Stimulated activated CD4-positive, alpha-beta T cell treated with anti-CD3 and anti-CD28 coated beads, Interleukin-4, amount 100 ng/mL, for 1 hour (primary cell): ENCODE results near the gene PIP4K2A.
"Not testable (repeated sequence)": the region's sequence is repeated elsewhere in the genome, so short reads cannot be mapped to it uniquely, and the experiment has no call there.

ENCODE experiments used
- DNase-seq: peaks from one replicate; pipeline ENCODE4 v3.0.0-alpha.2; 2020

The PIP4K2A gene

GRCh38 chr10:22504766-22505165 is 209.6 kb downstream of the PIP4K2A start:
- no peak for DNase-seq

GRCh38 chr10:22503315-22504088 is 210.9 kb downstream of the PIP4K2A start:
- no peak for DNase-seq

GRCh38 chr10:22501863-22502262 is 212.5 kb downstream of the PIP4K2A start:
- no peak for DNase-seq

- DNase-seq: no peak
These were observed 213.0 kb downstream of the PIP4K2A start for GRCh38 chr10:22501413-22501812.

- no peak for DNase-seq
These were observed 213.6 kb downstream of the PIP4K2A start for GRCh38 chr10:22500656-22501340.

- DNase-seq: not testable (repeated sequence)
These were observed 214.4 kb downstream of the PIP4K2A start for GRCh38 chr10:22499973-22500372.

GRCh38 chr10:22495396-22495795 is 219.0 kb downstream of the PIP4K2A start:
- DNase-seq: no peak

- DNase-seq: no peak
These were observed 220.4 kb downstream of the PIP4K2A start for GRCh38 chr10:22494007-22494406.

- no peak for DNase-seq
These were observed 222.3 kb downstream of the PIP4K2A start for GRCh38 chr10:22491931-22492615.

GRCh38 chr10:22491480-22491879 is 222.9 kb downstream of the PIP4K2A start:
- DNase-seq: no peak

- no peak for DNase-seq
These were observed 224.4 kb downstream of the PIP4K2A start for GRCh38 chr10:22489975-22490374.

- no peak for DNase-seq
These were observed 224.9 kb downstream of the PIP4K2A start for GRCh38 chr10:22489467-22489866.

- no peak for DNase-seq
These were observed 227.9 kb downstream of the PIP4K2A start for GRCh38 chr10:22486431-22486830.
